OCI-LY7 (cell line): ENCODE data around the gene ACOT13. TPM values are rescaled to one million over a fixed set of nuclear protein-coding genes. Genes with fewer than 3 reads are reported as not detected.

ENCODE experiments used
- BruUV-seq: library from RNA; stranded (reverse); fragments of 400-500 nt; replicated peaks from 2 replicates; lab custom pipeline; 2021; lab: Mats Ljungman, UMichigan
- CTCF ChIA-PET: fragments of 300-600 bp; sonication (Branson Sonifier 250); formaldehyde crosslinking; loops from one replicate; lab custom pipeline; 2022; ENCODE audit warnings: antibody characterized with exemption; ENCODE audit not compliant: unreplicated experiment; lab: Charles Lee
- POLR2A ChIA-PET: fragments of 300-600 bp; sonication (Branson Sonifier 250); formaldehyde crosslinking; loops from one replicate; lab custom pipeline; 2022; ENCODE audit warnings: antibody characterized with exemption; lab: Charles Lee
- DNase-seq: peaks from one replicate; pipeline ENCODE4 v3.0.0-alpha.2; 2015; ENCODE audit warnings: low spot score
- H2AFZ ChIP-seq: fragments of 200-600 bp; sonication (generic), shearing (Covaris generic); 2 replicates; pipeline ENCODE4 v1.6.1; 2014; ENCODE audit warnings: mild to moderate bottlenecking, antibody characterized with exemption, low read length, moderate library complexity
- H3K27ac ChIP-seq: fragments of 200-600 bp; sonication (generic); 2 replicates; pipeline ENCODE4 v1.5.1; 2014; ENCODE audit warnings: mixed run types, low read depth, mild to moderate bottlenecking, moderate library complexity, low read length, inconsistent platforms; ENCODE audit not compliant: poor library complexity, severe bottlenecking
- H3K36me3 ChIP-seq: fragments of 200-600 bp; sonication (generic); 2 replicates; pipeline ENCODE4 v1.6.1; 2014; ENCODE audit warnings: mild to moderate bottlenecking, antibody characterized with exemption, low read length, moderate library complexity, mixed read lengths; ENCODE audit not compliant: insufficient read depth
- H3K4me1 ChIP-seq: fragments of 200-600 bp; sonication (generic); 2 replicates; pipeline ENCODE4 v1.5.1; 2014; ENCODE audit warnings: mild to moderate bottlenecking, low read length; ENCODE audit not compliant: insufficient read depth, poor library complexity, severe bottlenecking
- H3K4me2 ChIP-seq: fragments of 200-600 bp; sonication (generic); 2 replicates; pipeline ENCODE4 v1.6.1; 2014; ENCODE audit warnings: mild to moderate bottlenecking, low read length
- H3K4me3 ChIP-seq: fragments of 200-600 bp; sonication (generic); 2 replicates; pipeline ENCODE4 v1.5.1; 2014; ENCODE audit warnings: mild to moderate bottlenecking, low read depth, low read length; ENCODE audit not compliant: poor library complexity, severe bottlenecking
- H3K79me2 ChIP-seq: fragments of 200-600 bp; sonication (generic); 2 replicates; pipeline ENCODE4 v1.6.1; 2016; ENCODE audit warnings: low read depth, mild to moderate bottlenecking, low read length, moderate library complexity, mixed read lengths; ENCODE audit not compliant: insufficient read depth
- H3K9me2 ChIP-seq: fragments of 200-600 bp; sonication (generic); 2 replicates; pipeline ENCODE4 v1.6.1; 2016; ENCODE audit warnings: mild to moderate bottlenecking, low read length, mixed read lengths; ENCODE audit not compliant: insufficient read depth
- H3K9me3 ChIP-seq: fragments of 200-600 bp; sonication (generic); 2 replicates; pipeline ENCODE4 v1.6.1; 2014; ENCODE audit warnings: mild to moderate bottlenecking, mixed run types, low read length, mixed read lengths
- H4K20me1 ChIP-seq: fragments of 200-600 bp; sonication (generic); 2 replicates; pipeline ENCODE4 v1.6.1; 2014; ENCODE audit warnings: mild to moderate bottlenecking, antibody characterized with exemption, low read length, moderate library complexity, mixed read lengths; ENCODE audit not compliant: insufficient read depth
- EZH2phosphoT487 ChIP-seq: fragments of 200-600 bp; sonication (generic); IDR thresholded peaks from 2 replicates; pipeline ENCODE4 v1.6.1; 2018; ENCODE audit warnings: low read depth, borderline replicate concordance, mild to moderate bottlenecking, mixed run types, antibody characterized with exemption, low read length, moderate library complexity, mixed read lengths
- intact Hi-C: fragments of 100-400 bp; cut with micrococcal nuclease; formaldehyde crosslinking; loops from one replicate; pipeline ENCODE4 v1.10.0; 2022; ENCODE audit not compliant: unreplicated experiment
- total RNA-seq, 2 experiments: library from RNA; depleted of rRNA in 1 of 2; stranded (reverse); fragments of >200 nt in 1 of 2; shearing (Covaris generic) in 1 of 2; gene quantifications; 2 replicates each; pipeline ENCODE4 v1.2.3, GENCODE V29; 2014 to 2022
- TF ChIP-seq, protein P1 (sequence below): fragments of 200-600 bp; sonication (generic); conservative IDR thresholded peaks from 2 replicates; pipeline ENCODE4 v1.5.1; 2014; ENCODE audit warnings: mild to moderate bottlenecking, antibody characterized with exemption, low read length, moderate library complexity, mixed read lengths

ACOT13 gene
- total RNA-seq, 2 experiments from 2014 or later = 4.1 to 16.4 TPM

DNA sequence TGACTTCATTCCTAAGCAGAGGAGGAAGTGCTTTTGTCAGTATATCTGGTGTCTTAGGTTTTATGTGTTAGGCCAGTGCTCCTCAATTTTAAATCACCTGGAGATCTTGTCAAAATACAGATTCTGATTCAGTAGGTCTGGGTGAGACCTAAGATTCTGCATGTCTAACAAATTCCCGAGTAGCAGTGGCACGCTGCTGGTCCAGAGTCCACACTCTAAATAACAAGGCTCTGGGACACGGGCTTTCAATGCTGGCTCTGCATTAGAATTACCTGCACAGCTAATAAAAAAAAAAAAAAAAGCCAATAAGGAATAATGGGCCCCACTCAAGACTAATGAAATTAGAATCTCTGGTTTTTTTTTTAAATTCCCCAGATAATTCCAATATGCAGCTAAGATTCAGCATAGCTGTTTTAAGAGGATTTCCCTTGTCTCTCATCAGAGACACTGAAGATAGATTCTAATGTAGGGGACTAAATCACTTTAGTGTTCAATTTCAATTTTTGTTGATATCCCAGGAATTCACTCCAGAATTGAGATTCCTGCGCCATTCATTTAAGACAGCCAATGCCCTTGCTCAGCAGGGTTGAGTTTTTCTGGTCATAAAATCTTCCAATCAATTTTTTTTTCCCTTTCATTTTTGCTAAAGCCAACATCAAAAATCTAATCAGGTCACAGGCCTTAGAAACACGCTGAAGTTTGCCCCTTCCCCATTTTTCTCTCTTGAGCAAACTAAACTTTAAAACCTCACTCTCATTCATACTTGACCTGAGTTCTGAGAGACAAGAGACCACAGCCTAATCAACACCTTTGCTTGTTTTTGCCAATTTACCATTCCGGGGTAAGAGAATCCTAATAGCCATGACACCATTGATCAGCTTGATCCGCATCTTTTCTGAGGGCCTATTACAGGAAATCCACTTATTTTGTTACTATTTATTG, 2.6 kb upstream of the ACOT13 start:
- no peak for DNase-seq
- Histone ChIP-seq H3K27ac (no peak overlapping the region), H3K9me3 (no peaks in the 10 kb centered on the region), H3K36me3 (peaks cover 52% of the 10 kb centered on the region), H3K9me2 (no peaks in the 10 kb centered on the region), H3K4me1 (peaks cover 25% of the 10 kb centered on the region), H3K4me3 (peak overlapping the region; percentile 98), H3K79me2 (peaks cover 29% of the 10 kb centered on the region), H2AFZ (no peak overlapping the region), H3K4me2 (peak overlapping the region; percentile 89), H4K20me1 (peaks cover 12% of the 10 kb centered on the region; the same call in 1 of the 2 replicates)
- ChIA-PET POLR2A (interaction anchor here (0.5 to 2.6 kb wide), 9 partner anchors 12 to 407 kb away, joined by 3 to 17 read pairs (median 4); partner anchors contain the start of gene KIAA0319), CTCF (interaction anchor here (1.1 kb wide), 1 partner anchor 18 kb away, joined by 3 read pairs; the partner anchor contains the start of gene KIAA0319)
- BruUV-seq = no TSS peak
- intact Hi-C loops = no loop called here
- no peak for TF ChIP-seq EZH2phosphoT487
- TF ChIP-seq, protein P1, sequence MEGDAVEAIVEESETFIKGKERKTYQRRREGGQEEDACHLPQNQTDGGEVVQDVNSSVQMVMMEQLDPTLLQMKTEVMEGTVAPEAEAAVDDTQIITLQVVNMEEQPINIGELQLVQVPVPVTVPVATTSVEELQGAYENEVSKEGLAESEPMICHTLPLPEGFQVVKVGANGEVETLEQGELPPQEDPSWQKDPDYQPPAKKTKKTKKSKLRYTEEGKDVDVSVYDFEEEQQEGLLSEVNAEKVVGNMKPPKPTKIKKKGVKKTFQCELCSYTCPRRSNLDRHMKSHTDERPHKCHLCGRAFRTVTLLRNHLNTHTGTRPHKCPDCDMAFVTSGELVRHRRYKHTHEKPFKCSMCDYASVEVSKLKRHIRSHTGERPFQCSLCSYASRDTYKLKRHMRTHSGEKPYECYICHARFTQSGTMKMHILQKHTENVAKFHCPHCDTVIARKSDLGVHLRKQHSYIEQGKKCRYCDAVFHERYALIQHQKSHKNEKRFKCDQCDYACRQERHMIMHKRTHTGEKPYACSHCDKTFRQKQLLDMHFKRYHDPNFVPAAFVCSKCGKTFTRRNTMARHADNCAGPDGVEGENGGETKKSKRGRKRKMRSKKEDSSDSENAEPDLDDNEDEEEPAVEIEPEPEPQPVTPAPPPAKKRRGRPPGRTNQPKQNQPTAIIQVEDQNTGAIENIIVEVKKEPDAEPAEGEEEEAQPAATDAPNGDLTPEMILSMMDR = no peak

DNA sequence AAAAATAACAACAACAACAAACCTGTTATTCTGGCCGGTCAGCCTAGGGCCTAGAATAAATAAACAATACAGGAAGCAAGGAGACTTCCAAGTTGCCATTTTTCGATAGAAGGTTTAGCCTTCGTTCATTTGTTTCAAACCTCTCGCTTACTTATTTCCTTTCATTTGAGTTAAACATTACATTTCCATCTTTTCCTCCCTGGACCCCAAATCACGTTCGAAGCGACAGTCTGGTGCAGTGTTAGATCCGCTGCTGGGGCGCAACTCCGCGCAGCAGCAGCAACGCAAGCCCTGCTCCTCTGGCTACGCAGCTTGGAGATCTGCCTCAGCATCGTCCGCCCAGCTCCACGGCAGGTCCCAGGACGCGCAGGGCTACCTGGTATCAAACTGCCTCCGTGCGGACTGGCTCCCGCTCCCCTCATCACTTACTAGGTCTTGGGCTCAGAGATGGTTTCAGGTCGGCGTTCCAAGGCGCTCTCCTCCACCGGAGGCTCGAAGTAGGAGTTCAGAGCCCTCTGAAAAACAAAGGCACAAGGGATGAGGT, 708 bp upstream of the ACOT13 start:
- BruUV-seq = TSS peak; percentile 68
- H3K4me3 ChIP-seq = peak overlapping the region; percentile 98
- POLR2A ChIA-PET = interaction anchor here (0.6 to 2.6 kb wide), 9 partner anchors 14 to 411 kb away, joined by 3 to 17 read pairs (median 4); partner anchors contain the start of gene KIAA0319

More for the DNA sequence above, 708 bp upstream of the ACOT13 start:
- Histone ChIP-seq H3K4me1 (peaks cover 25% of the 10 kb centered on the region), H3K79me2 (peaks cover 29% of the 10 kb centered on the region), H3K9me2 (no peaks in the 10 kb centered on the region), H2AFZ (peak overlapping the region; percentile 88), H4K20me1 (peaks cover 12% of the 10 kb centered on the region; the same call in 1 of the 2 replicates), H3K36me3 (peaks cover 44% of the 10 kb centered on the region), H3K27ac (peak overlapping the region; percentile 82), H3K9me3 (peaks cover 13% of the 10 kb centered on the region; the same call in 1 of the 2 replicates), H3K4me2 (peak overlapping the region; percentile 89)
- intact Hi-C loops = loop anchor here (1.0 to 2.0 kb wide), 3 partner anchors 55 to 171 kb away; no protein-coding TSS in a partner anchor
- CTCF ChIA-PET = interaction anchor here (0.9 kb wide), 1 partner anchor 119 kb away, joined by 3 read pairs; no protein-coding TSS in a partner anchor
- TF ChIP-seq, protein P1 = no peak
- no peak for TF ChIP-seq EZH2phosphoT487
- DNase-seq = peak; percentile 59
